HG03280 (cell line): ENCODE results near the gene GARRE1.

Source experiments
- ATAC-seq: cut with Tn5 transposase; IDR thresholded peaks from one replicate; pipeline ENCODE4 v1.9.1; 2021; ENCODE audit warnings: mild to moderate bottlenecking, moderate library complexity; ENCODE audit not compliant: unreplicated experiment

GARRE1 gene

GRCh38 chr19:34288381-34288780, 34.0 kb downstream of the GARRE1 start:
- ATAC-seq, result no peak

GRCh38 chr19:34291235-34291634, 36.9 kb downstream of the GARRE1 start:
- ATAC-seq, result no peak

GRCh38 chr19:34295103-34295502, 40.7 kb downstream of the GARRE1 start:
- no peak for ATAC-seq

- ATAC-seq, result no peak
Observed at GRCh38 chr19:34298891-34299520, 44.7 kb downstream of the GARRE1 start.

- ATAC-seq, result no peak
Observed at GRCh38 chr19:34299576-34299975, 45.2 kb downstream of the GARRE1 start.

DNA sequence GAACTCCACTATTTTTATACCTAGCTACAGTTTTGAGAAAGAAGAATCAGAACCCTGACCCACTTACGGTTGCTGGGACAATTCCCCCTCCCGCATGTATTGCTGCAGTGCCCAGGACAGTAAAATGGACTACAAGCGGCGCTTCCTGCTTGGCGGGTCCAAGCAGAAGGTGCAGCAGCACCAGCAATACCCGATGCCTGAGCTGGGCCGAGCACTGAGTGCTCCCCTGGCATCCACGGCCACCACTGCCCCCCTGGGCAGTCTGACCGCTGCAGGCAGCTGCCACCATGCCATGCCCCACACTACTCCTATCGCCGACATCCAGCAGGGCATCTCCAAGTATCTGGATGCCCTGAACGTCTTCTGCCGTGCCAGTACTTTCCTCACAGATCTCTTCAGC, 46.0 kb downstream of the GARRE1 start:
- no peak for ATAC-seq

DNA sequence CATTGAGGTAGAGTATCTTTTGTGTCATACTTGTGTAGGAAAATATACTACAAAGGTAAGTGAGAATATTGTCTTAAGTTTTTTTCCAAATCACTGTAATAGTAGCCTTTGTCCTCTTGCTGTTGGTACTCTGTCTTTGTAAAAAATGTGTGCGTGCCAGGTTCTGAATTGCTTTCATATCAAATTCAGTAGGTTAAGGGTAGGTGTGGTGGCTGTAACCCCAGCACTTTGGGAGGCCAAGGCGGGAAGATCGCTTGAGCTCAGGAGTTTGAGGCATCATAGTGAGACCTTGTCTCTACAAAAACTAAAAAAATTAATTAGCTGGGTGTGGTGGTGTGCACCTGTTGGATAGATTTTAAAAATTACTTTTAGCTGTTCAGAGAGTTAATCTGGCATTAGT, 46.6 kb downstream of the GARRE1 start:
- ATAC-seq, result no peak
